GM10266 (cell line): Measurements from ENCODE around the gene RNF208.

ENCODE experiments used
- DNase-seq: peaks from one replicate; pipeline ENCODE4 v3.0.0; 2012; ENCODE audit errors: extremely low spot score
- TF ChIP-seq, protein P1 (sequence below): IDR thresholded peaks from 2 replicates; pipeline ENCODE4 v1.5.1; 2012; ENCODE audit warnings: mild to moderate bottlenecking, low read depth; ENCODE audit not compliant: control insufficient read depth, insufficient read depth; ENCODE audit errors: missing control alignments

Gene RNF208

GRCh38 chr9:137251490-137252268 is 29.6 kb upstream of the RNF208 start:
- TF ChIP-seq, protein P1, sequence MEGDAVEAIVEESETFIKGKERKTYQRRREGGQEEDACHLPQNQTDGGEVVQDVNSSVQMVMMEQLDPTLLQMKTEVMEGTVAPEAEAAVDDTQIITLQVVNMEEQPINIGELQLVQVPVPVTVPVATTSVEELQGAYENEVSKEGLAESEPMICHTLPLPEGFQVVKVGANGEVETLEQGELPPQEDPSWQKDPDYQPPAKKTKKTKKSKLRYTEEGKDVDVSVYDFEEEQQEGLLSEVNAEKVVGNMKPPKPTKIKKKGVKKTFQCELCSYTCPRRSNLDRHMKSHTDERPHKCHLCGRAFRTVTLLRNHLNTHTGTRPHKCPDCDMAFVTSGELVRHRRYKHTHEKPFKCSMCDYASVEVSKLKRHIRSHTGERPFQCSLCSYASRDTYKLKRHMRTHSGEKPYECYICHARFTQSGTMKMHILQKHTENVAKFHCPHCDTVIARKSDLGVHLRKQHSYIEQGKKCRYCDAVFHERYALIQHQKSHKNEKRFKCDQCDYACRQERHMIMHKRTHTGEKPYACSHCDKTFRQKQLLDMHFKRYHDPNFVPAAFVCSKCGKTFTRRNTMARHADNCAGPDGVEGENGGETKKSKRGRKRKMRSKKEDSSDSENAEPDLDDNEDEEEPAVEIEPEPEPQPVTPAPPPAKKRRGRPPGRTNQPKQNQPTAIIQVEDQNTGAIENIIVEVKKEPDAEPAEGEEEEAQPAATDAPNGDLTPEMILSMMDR: no peak
- no peak for DNase-seq

DNA sequence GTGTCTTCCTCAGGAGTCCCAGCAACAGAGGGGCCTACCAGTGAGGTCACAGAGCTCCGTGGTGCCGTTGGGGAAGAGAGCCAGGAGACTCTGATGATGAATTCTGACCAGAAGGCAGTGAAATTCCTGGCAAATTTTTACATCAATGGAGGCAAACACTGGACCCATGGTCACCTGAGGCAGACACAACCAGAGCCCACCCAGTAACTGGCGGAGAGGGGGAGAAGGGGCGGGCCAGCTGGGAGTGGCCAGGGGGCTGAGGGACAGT is 29.1 kb upstream of the RNF208 start, which contains the start of gene STPG3:
Gene STPG3, plus strand, starts transcription at position 93 of the 268 bp plus-strand sequence. Its CDS starts 1 bp downstream, at position 94.
- no peak for DNase-seq
- TF ChIP-seq, protein P1: no peak

DNA sequence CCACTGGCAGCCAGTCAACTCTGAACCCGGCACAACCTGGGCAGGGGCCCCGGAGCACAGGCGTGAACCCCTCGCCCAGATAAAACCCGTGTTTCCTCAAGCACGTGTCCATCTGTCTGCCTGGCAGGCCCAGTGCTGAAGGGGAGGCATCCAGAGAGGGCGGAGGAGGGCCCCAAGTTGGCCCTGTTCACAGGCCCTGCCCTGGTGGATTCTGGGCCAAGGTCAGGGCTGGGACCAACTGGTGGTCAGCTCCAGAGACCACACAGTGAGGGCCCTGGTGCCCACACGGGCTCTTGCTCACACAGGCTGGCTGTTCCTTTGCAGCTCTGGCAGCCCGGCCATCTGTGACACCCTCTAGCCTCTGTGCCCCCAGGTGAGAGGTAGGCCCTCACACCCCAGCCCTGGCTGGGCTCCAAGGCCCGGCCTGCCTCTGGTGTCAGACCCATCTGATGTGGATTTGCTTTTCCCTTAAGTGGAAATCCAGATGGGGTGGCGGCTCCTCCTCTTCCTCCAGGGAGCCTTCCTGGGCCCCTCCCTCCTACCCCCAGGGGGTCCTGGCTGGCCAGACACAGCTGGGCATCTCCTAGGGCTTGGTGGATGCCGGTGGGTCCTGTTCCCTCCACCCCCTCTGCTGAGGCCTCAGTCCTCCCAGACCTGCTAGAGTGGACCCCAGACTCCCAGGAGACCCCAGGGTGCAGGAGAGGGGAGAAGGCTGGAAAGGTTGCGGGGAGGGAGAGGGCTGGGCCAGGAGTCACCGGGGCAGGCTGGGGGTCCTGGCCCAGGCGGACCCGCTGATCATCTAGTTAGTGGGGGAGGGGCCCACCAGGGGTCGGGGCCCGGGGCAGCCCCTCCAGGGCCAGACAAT is 28.5 kb upstream of the RNF208 start:
- no peak for DNase-seq
- TF ChIP-seq, protein P1: no peak

DNA sequence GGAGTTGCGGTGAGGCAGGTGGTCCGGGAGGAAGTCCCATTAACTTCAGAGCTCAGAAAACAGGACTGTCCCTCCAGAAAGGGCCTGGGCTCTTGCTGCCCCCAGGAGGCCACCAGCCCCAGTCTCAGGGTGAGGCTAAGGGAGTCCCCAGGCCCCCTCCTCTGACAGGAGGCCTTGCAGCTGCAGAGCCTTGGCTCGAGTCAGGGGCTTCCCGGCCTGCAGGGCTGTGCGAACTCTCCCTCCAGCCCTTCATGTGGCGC is 25.8 kb upstream of the RNF208 start:
- TF ChIP-seq, protein P1: no peak
- no peak for DNase-seq

DNA sequence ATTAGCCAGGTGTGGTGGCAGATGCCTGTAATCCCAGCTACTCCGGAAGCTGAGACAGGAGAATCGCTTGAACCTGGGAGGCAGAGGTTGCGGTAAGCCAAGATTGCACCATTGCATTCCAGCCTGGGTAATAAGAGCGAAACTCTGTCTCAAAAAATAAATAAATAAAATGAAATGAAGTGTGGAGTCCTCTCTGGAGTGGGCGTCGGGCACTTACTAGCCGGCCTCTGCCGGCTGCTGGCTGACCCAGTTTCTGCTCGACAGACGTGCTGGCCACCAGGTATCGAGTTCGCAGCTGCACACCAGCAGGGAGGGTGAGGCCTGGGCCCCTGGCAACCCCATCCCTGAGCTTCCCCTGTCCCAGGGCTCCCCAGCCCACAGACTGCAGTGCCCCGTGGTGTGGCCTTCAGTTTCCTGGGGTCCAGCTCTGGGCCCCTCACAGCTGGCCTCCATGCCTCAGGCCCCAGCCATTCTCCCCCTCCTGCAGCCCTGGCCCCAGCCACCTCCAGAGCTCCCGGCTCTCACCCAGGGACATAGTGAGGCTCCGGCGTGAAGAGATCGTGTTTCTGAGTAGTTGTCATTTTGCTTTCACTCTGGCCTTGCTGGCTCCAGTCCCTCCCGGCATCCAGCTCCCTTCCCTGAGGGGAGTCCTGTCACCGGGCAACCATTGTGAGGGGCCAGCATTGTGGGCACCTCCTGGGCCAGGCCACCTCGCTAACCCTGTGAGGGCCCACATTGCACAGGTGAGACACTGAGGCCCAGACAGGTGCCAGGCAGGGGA is 25.3 kb upstream of the RNF208 start:
- DNase-seq: no peak
- TF ChIP-seq, protein P1: no peak

DNA sequence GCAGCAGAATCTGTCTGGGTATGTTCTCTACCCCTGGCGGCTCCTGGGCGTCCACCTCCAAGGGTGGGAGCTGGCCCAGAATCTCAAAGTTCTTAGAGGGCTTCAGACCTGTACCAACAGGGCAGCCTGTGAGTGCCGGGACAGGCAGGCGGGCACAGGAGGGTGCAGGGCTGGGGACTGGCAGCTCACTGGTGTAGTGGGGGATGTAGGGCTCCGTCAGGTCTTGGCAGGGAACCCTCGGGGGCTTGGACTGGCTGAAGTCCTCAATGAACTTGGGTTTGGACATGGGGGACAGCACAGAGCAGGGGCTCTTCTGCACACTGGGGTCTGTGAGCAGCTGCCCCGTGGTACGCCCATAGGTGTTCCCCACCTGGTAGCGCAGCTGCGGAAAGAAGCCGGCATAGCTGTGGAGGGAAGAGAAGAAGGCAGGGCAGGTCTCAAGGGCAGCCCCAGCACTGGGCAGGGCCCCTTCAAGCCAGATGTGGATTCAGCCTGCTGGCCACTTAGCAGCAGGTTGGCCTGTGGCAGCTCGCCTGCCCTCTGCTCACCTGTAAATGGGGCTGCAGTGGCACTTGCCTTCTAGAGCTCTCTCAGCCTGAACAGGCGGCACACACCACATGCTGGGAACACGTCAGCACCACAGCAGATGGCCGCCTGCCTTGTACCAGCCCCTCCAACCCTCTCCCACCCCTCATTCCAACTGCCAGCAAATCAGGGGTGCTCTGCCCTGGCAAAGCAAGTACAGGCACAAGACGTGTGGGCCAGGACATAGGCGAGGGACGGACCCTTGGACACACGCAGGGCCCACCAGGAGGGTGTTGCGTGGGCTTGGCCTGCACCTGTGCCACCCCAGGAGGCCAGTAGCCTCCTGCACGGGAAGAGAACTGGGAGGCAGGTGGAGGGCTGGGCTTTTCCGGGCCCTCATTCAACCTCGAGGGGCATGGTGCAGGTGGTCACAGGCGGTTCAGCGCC is 23.7 kb upstream of the RNF208 start:
- no peak for DNase-seq
- TF ChIP-seq, protein P1: no peak
